IMR-90 (cell line): ENCODE data around the gene DDX54. TPM values are rescaled to one million over a fixed set of nuclear protein-coding genes. Genes with fewer than 3 reads are reported as not detected.

Experiments used
- ATAC-seq: fragments of 200-7000 bp; cut with Tn5 transposase; 2 replicates; pipeline ENCODE4 v1.9.1; 2020; ENCODE audit warnings: low read depth, mild to moderate bottlenecking, moderate library complexity
- BruUV-seq: library from RNA; stranded (reverse); fragments of 400-500 nt; replicated peaks from 2 replicates; lab custom pipeline; 2021; lab: Mats Ljungman, UMichigan
- CTCF ChIA-PET: fragments of 300-600 bp; formaldehyde crosslinking; extraction: SDS; loops from one replicate; lab custom pipeline; 2021; ENCODE audit warnings: antibody characterized with exemption; lab: Yijun Ruan, JAX
- POLR2A ChIA-PET: fragments of 300-600 bp; sonication (Branson Sonifier 250); formaldehyde crosslinking; loops from one replicate; lab custom pipeline; 2022; ENCODE audit warnings: antibody characterized with exemption; ENCODE audit not compliant: unreplicated experiment; lab: Charles Lee
- DNase-seq: peaks from one replicate; pipeline ENCODE4 v3.0.0; 2013
- H2AFZ ChIP-seq: replicated peaks from 2 replicates; pipeline ENCODE3; 2013; ENCODE audit warnings: low read length, mild to moderate bottlenecking; ENCODE audit not compliant: poor library complexity
- H2AK5ac ChIP-seq: 2 replicates; pipeline ENCODE4 v1.6.1; 2013; ENCODE audit warnings: low read depth, low read length, inconsistent platforms
- H2AK9ac ChIP-seq: replicated peaks from 2 replicates; pipeline ENCODE3; 2013; ENCODE audit warnings: mild to moderate bottlenecking, low read depth, low read length, moderate library complexity; ENCODE audit not compliant: poor library complexity
- H2BK120ac ChIP-seq: 2 replicates; pipeline ENCODE4 v1.6.1; 2013; ENCODE audit warnings: low read depth, low read length, inconsistent platforms
- H2BK15ac ChIP-seq: 3 replicates; pipeline ENCODE4 v1.6.1; 2013; ENCODE audit warnings: low read depth, low read length, inconsistent platforms
- H2BK20ac ChIP-seq: 2 replicates; pipeline ENCODE4 v1.6.1; 2013; ENCODE audit warnings: low read depth, mild to moderate bottlenecking, inconsistent platforms, low read length, moderate library complexity
- H2BK5ac ChIP-seq: 2 replicates; pipeline ENCODE4 v1.6.1; 2013; ENCODE audit warnings: mild to moderate bottlenecking, low read depth, low read length, inconsistent platforms; ENCODE audit not compliant: poor library complexity, severe bottlenecking
- H3K14ac ChIP-seq: replicated peaks from 2 replicates; pipeline ENCODE4 v1.6.1; 2013; ENCODE audit warnings: low read depth, low read length, inconsistent platforms
- H3K18ac ChIP-seq: 2 replicates; pipeline ENCODE4 v1.6.1; 2013; ENCODE audit warnings: low read depth, low read length, control low read depth
- H3K23ac ChIP-seq: 2 replicates; pipeline ENCODE4 v1.6.1; 2013; ENCODE audit warnings: low read depth, low read length, inconsistent platforms
- H3K27ac ChIP-seq: 2 replicates; pipeline ENCODE4 v1.5.1; 2013; ENCODE audit warnings: mild to moderate bottlenecking, control low read depth, low read length; ENCODE audit not compliant: insufficient read depth
- H3K27me3 ChIP-seq: 2 replicates; pipeline ENCODE4 v1.6.1; 2013; ENCODE audit warnings: low read length; ENCODE audit not compliant: control insufficient read depth, insufficient read depth
- H3K36me3 ChIP-seq: 2 replicates; pipeline ENCODE4 v1.6.1; 2013; ENCODE audit warnings: low read length, mixed read lengths; ENCODE audit not compliant: control insufficient read depth, insufficient read depth
- H3K4ac ChIP-seq: 2 replicates; pipeline ENCODE4 v1.6.1; 2013; ENCODE audit warnings: low read depth, low read length, inconsistent platforms
- H3K4me1 ChIP-seq: 2 replicates; pipeline ENCODE4 v1.6.1; 2013; ENCODE audit warnings: low read length, mixed read lengths; ENCODE audit not compliant: control insufficient read depth, insufficient read depth
- H3K4me2 ChIP-seq: 2 replicates; pipeline ENCODE4 v1.6.1; 2013; ENCODE audit warnings: low read depth, mild to moderate bottlenecking, control low read depth, low read length, moderate library complexity
- H3K4me3 ChIP-seq: 2 replicates; pipeline ENCODE4 v1.5.1; 2013; ENCODE audit warnings: low read depth, mild to moderate bottlenecking, control low read depth, low read length, moderate library complexity; ENCODE audit not compliant: insufficient read depth
- H3K56ac ChIP-seq: 2 replicates; pipeline ENCODE4 v1.6.1; 2013; ENCODE audit warnings: low read length, inconsistent platforms; ENCODE audit not compliant: insufficient read depth; ENCODE audit errors: extremely low read depth
- H3K79me1 ChIP-seq, 2 experiments: 2 replicates each; pipeline ENCODE4 v1.6.1; 2013; ENCODE audit warnings: low read length in 2 of 2, inconsistent platforms in 1 of 2, low read depth in 1 of 2
- H3K9ac ChIP-seq: 2 replicates; pipeline ENCODE4 v1.6.1; 2013; ENCODE audit warnings: low read depth, low read length, control low read depth
- H3K9me1 ChIP-seq: 2 replicates; pipeline ENCODE4 v1.6.1; 2013; ENCODE audit warnings: low read length, inconsistent platforms; ENCODE audit not compliant: insufficient read depth
- H3K9me3 ChIP-seq: 2 replicates; pipeline ENCODE4 v1.6.1; 2013; ENCODE audit warnings: low read length; ENCODE audit not compliant: control insufficient read depth, insufficient read depth
- H4K20me1 ChIP-seq: 2 replicates; pipeline ENCODE4 v1.6.1; 2013; ENCODE audit warnings: low read length, inconsistent platforms; ENCODE audit not compliant: insufficient read depth
- H4K5ac ChIP-seq: 2 replicates; pipeline ENCODE4 v1.6.1; 2013; ENCODE audit warnings: mild to moderate bottlenecking, low read depth, low read length, control low read depth
- H4K8ac ChIP-seq, 2 experiments: 2 replicates each; pipeline ENCODE4 v1.6.1; 2013; ENCODE audit warnings: low read depth in 2 of 2, low read length in 2 of 2, control low read depth in 1 of 2, inconsistent platforms in 1 of 2
- H4K91ac ChIP-seq: 2 replicates; pipeline ENCODE4 v1.6.1; 2013; ENCODE audit warnings: low read depth, low read length, inconsistent platforms; ENCODE audit not compliant: insufficient read depth
- BHLHE40 ChIP-seq: fragments of 150-350 bp; IDR thresholded peaks from 2 replicates; pipeline ENCODE4 v1.6.1; 2016; ENCODE audit warnings: mild to moderate bottlenecking, low read depth, low read length
- CEBPB ChIP-seq: IDR thresholded peaks from 2 replicates; pipeline ENCODE4 v1.6.1; 2012; ENCODE audit warnings: low read depth, low read length, improper control_type of control experiment
- CTCF ChIP-seq: conservative IDR thresholded peaks from 2 replicates; pipeline ENCODE4 v1.5.1; 2012; ENCODE audit warnings: mild to moderate bottlenecking, low read depth, low read length, improper control_type of control experiment
- ELK1 ChIP-seq: fragments of 150-350 bp; IDR thresholded peaks from 2 replicates; pipeline ENCODE4 v1.6.1; 2016; ENCODE audit warnings: low read depth, mild to moderate bottlenecking, low read length, moderate library complexity, borderline replicate concordance
- FOS ChIP-seq: fragments of 150-350 bp; IDR thresholded peaks from 2 replicates; pipeline ENCODE4 v1.6.1; 2016; ENCODE audit warnings: low read depth, low read length
- MAFK ChIP-seq: IDR thresholded peaks from 2 replicates; pipeline ENCODE4 v1.6.1; 2012; ENCODE audit warnings: low read depth, low read length, improper control_type of control experiment
- MAZ ChIP-seq: IDR thresholded peaks from 2 replicates; pipeline ENCODE4 v1.6.1; 2012; ENCODE audit warnings: low read depth, mild to moderate bottlenecking, low read length, improper control_type of control experiment, moderate library complexity, borderline replicate concordance
- MXI1 ChIP-seq: IDR thresholded peaks from 2 replicates; pipeline ENCODE4 v1.6.1; 2012; ENCODE audit warnings: low read depth, mild to moderate bottlenecking, low read length, moderate library complexity, borderline replicate concordance
- NFE2L2 ChIP-seq: fragments of 150-350 bp; IDR thresholded peaks from 2 replicates; pipeline ENCODE4 v1.6.1; 2016; ENCODE audit warnings: low read depth, mild to moderate bottlenecking, low read length
- POLR2A ChIP-seq: IDR thresholded peaks from 2 replicates; pipeline ENCODE4 v1.6.1; 2012; ENCODE audit warnings: mild to moderate bottlenecking, low read depth, low read length
- RAD21 ChIP-seq: IDR thresholded peaks from 2 replicates; pipeline ENCODE4 v1.6.1; 2012; ENCODE audit warnings: low read length, improper control_type of control experiment
- RCOR1 ChIP-seq: IDR thresholded peaks from 2 replicates; pipeline ENCODE4 v1.6.1; 2012; ENCODE audit warnings: mild to moderate bottlenecking, low read length, improper control_type of control experiment; ENCODE audit not compliant: insufficient replicate concordance
- RFX5 ChIP-seq: IDR thresholded peaks from 2 replicates; pipeline ENCODE4 v1.8.0; 2012; ENCODE audit warnings: low read depth, mild to moderate bottlenecking, low read length, moderate library complexity
- SMC3 ChIP-seq: fragments of 150-350 bp; IDR thresholded peaks from 2 replicates; pipeline ENCODE4 v1.6.1; 2016; ENCODE audit warnings: low read depth, mild to moderate bottlenecking, antibody characterized with exemption, low read length, moderate library complexity
- USF2 ChIP-seq: fragments of 150-350 bp; IDR thresholded peaks from 2 replicates; pipeline ENCODE4 v1.6.1; 2017; ENCODE audit warnings: mild to moderate bottlenecking, antibody characterized with exemption, low read length, low read depth
- WGBS, 2 experiments: methylation state at CpG; one replicate each; pipeline versions ENCODE4 v1.1.5 to v1.1.7; 2013; ENCODE audit warnings: missing lambda C conversion rate in 2 of 2; ENCODE audit not compliant: insufficient read length in 1 of 2; ENCODE audit errors: extremely low coverage in 2 of 2; 5-methylcytosine and 5-hydroxymethylcytosine counted together
- dilution Hi-C: fragments of 300-500 bp; cut with HindIII; formaldehyde crosslinking; loops from one replicate; pipeline ENCODE4 v1.14.3; 2018; ENCODE audit warnings: low sequenced_read_pairs; ENCODE audit not compliant: unreplicated experiment
- in situ Hi-C: fragments of 300-500 bp; cut with MboI; formaldehyde crosslinking; loops from 3 replicates; pipeline ENCODE4 v1.14.3; 2019; ENCODE audit warnings: low sequenced_read_pairs, inconsistent platforms, mixed read lengths
- intact Hi-C: fragments of 100-400 bp; cut with micrococcal nuclease; formaldehyde crosslinking; loops from 2 replicates; pipeline ENCODE4 v1.10.0; 2022
- polyA plus RNA-seq, 3 experiments: library from polyadenylated mRNA; depleted of rRNA; stranded (reverse); fragments of >200 nt; gene quantifications; 2 replicates each; pipeline ENCODE4 v1.2.3, GENCODE V29; 2012; ENCODE audit warnings: low replicate concordance in 1 of 3
- total RNA-seq: library from RNA; depleted of rRNA; stranded (reverse); fragments of >200 nt; gene quantifications from 2 replicates; pipeline ENCODE4 v1.2.3, GENCODE V29; 2012

DDX54 gene
- total and polyA plus RNA-seq, 2 of the 4 experiments (the other 2 are of a cell fraction): 23.8 to 47.5 TPM

- TF ChIP-seq FOS (no peak), RCOR1 (no peak), MXI1 (no peak), CTCF (no peak), CEBPB (no peak), RAD21 (no peak), ELK1 (no peak), BHLHE40 (no peak), POLR2A (no peak), NFE2L2 (no peak), USF2 (no peak), MAFK (no peak), RFX5 (no peak), MAZ (no peak), SMC3 (no peak)
- Histone ChIP-seq H3K9me3 (no peaks in the 10 kb centered on the region), H3K4ac (no peak overlapping the region), H3K27ac (no peak overlapping the region), H3K27me3 (no peaks in the 10 kb centered on the region), H3K4me3 (no peak overlapping the region), H4K5ac (no peak overlapping the region), H3K79me1 (no peaks in the 10 kb centered on the region), H3K14ac (no peak overlapping the region), H3K18ac (no peak overlapping the region), H2BK20ac (no peak overlapping the region), H3K36me3 (no peaks in the 10 kb centered on the region), H3K4me1 (peaks cover 5% of the 10 kb centered on the region; the same call in 1 of the 2 replicates), H3K4me2 (no peak overlapping the region), H2AK9ac (no peak overlapping the region), H4K91ac (no peak overlapping the region), H2BK15ac (no peak overlapping the region), H4K20me1 (no peaks in the 10 kb centered on the region), H2BK120ac (no peak overlapping the region), H2AFZ (no peak overlapping the region), H3K9ac (no peak overlapping the region), H3K23ac (no peak overlapping the region), H2BK5ac (no peak overlapping the region), H3K56ac (no peak overlapping the region), H4K8ac (no peak overlapping the region), H2AK5ac (no peak overlapping the region), H3K9me1 (no peaks in the 10 kb centered on the region)
- POLR2A ChIA-PET: no interaction called here
- BruUV-seq: no TSS peak
- dilution Hi-C loops (no loop called here), in situ Hi-C loops (no loop called here), intact Hi-C loops (no loop called here)
- CTCF ChIA-PET: no interaction called here
- ATAC-seq (no peak), DNase-seq (no peak)
- 86% methylated on average over 4 of the region's 12 CpGs; no CpG with 5 or more reads in 1 of the 2 experiments for WGBS, 2 experiments
These were observed 14.9 kb upstream of the DDX54 start for GRCh38 chr12:113200021-113200797.
